Small intestine (tissue), 7 donors: ENCODE data around the gene TMEM263. TPM values are rescaled to one million over a fixed set of nuclear protein-coding genes. Genes with fewer than 3 reads are reported as not detected.
"Not testable (repeated sequence)": the region's sequence is repeated elsewhere in the genome, so short reads cannot be mapped to it uniquely, and the experiment has no call there.

ENCODE experiments used
- DNase-seq, 2 donors: peaks; one replicate each; pipeline versions ENCODE4 v3.0.0 to v3.0.0-alpha.2; 2013
- FAIRE-seq: peaks from 2 replicates; lab custom pipeline; 2012; peaks lifted over from hg19 to GRCh38; lab: Jason Lieb, UNC
- H3K27ac ChIP-seq, 3 donors: one replicate each; pipeline ENCODE4 v1.5.1; 2013; ENCODE audit warnings: low read length in 2 of 3, mild to moderate bottlenecking in 2 of 3, control low read depth in 1 of 3, inconsistent platforms in 1 of 3, low read depth in 1 of 3, moderate library complexity in 1 of 3
- H3K27me3 ChIP-seq, 3 donors: one replicate each; pipeline ENCODE4 v1.6.1; 2013; ENCODE audit warnings: low read length in 3 of 3, inconsistent platforms in 1 of 3; ENCODE audit not compliant: control insufficient read depth in 3 of 3, insufficient read depth in 3 of 3
- H3K36me3 ChIP-seq, 3 donors: one replicate each; pipeline ENCODE4 v1.6.1; 2013; ENCODE audit warnings: low read length in 3 of 3, inconsistent platforms in 1 of 3, low read depth in 1 of 3, mild to moderate bottlenecking in 1 of 3, moderate library complexity in 1 of 3; ENCODE audit not compliant: control insufficient read depth in 3 of 3, insufficient read depth in 2 of 3
- H3K4me1 ChIP-seq, 3 donors: one replicate each; pipeline ENCODE4 v1.6.1; 2013; ENCODE audit warnings: low read length in 2 of 3, inconsistent platforms in 1 of 3, low read depth in 1 of 3, mild to moderate bottlenecking in 1 of 3, moderate library complexity in 1 of 3; ENCODE audit not compliant: control insufficient read depth in 3 of 3, insufficient read depth in 2 of 3
- H3K4me3 ChIP-seq, 3 donors: one replicate each; pipeline ENCODE4 v1.5.1; 2013; ENCODE audit warnings: low read length in 3 of 3, control low read depth in 1 of 3, inconsistent platforms in 1 of 3, low read depth in 1 of 3, mild to moderate bottlenecking in 1 of 3, moderate library complexity in 1 of 3
- H3K9me3 ChIP-seq, 2 donors: one replicate each; pipeline ENCODE4 v1.6.1; 2013; ENCODE audit warnings: low read depth in 1 of 2, low read length in 1 of 2; ENCODE audit not compliant: control insufficient read depth in 2 of 2, insufficient read depth in 1 of 2
- WGBS, 3 donors: extraction: QIAGEN DNeasy Blood & Tissue Kit; methylation state at CpG; one replicate each; pipeline ENCODE4 v1.1.7; 2013; 5-methylcytosine and 5-hydroxymethylcytosine counted together
- polyA plus RNA-seq, 4 donors: library from polyadenylated mRNA; stranded (reverse) in 3 of 4; unstranded in 1 of 4; fragments of 200-250 nt in 3 of 4; fragments of 120-200 nt in 1 of 4; gene quantifications; one replicate each; pipeline versions ENCODE4 v1.2.1 to v1.2.3, GENCODE V29; 2013
- donor health status: healthy with polysubstance abuse.
- donor health status: control.
- donor health status: control.
- donor health status: Bipolar disorder and iron deficiency.
- donor health status: healthy.

The TMEM263 gene
- polyA plus RNA-seq, 4 donors = 12.7 to 41.0 (median 20.5) TPM

DNA sequence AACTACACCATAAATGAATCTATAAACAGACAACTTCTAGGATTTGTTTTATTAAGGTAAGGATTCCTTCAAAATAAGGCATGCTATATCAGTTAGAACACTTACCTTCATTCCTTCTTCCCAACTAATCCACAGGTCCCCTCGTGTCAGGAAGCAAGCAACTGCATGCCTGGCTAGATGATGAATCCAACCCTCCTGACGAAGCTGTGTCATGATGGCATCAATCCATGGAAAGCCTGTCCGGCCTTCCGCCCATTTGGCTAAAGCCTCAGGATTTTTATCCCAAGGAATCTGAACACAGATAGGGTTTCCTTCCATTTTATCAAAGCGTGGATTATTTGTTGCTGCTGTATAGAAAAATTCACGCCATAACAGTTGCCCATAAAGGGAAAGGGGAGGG is 43.7 kb downstream of the TMEM263 start:
- Histone ChIP-seq H3K36me3 (peaks cover 0 to 10% (median 6%) of the 10 kb centered on the region in 3 donors), H3K4me1 (no peaks in the 10 kb centered on the region), H3K4me3 (no peak overlapping the region), H3K9me3 (peaks cover 0 to 4% of the 10 kb centered on the region in 2 donors), H3K27me3 (no peaks in the 10 kb centered on the region), H3K27ac (no peak overlapping the region)
- FAIRE-seq (no peak), DNase-seq (no peak)
- 87 to 95% (median 91%) methylated on average over 6 of the region's 6 CpGs for WGBS, 3 donors

DNA sequence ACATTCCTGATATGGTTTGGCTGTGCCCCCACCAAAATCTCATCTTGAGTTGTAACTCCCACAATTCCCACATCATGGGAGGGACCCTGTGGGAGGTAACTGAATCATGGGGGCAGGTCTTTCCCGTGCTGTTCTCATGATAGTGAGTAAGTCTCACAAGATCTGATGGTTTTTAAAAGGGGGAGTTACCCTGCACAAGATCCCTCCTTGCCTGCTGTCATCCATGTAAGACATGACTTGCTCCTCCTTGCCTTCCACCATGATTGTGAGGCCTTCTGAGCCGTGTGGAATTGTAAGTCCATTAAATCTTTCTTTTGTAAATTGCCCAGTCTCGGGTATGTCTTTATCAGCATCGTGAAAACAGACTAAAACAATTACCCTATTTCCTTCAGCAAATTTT is 47.0 kb downstream of the TMEM263 start:
- H3K4me3 ChIP-seq, H3K4me1 ChIP-seq, DNase-seq, H3K27ac ChIP-seq, FAIRE-seq, H3K27me3 ChIP-seq, H3K9me3 ChIP-seq, H3K36me3 ChIP-seq: not testable (repeated sequence)
- 82 to 87% (median 87%) methylated on average over 4 of the region's 4 CpGs for WGBS, 3 donors

DNA sequence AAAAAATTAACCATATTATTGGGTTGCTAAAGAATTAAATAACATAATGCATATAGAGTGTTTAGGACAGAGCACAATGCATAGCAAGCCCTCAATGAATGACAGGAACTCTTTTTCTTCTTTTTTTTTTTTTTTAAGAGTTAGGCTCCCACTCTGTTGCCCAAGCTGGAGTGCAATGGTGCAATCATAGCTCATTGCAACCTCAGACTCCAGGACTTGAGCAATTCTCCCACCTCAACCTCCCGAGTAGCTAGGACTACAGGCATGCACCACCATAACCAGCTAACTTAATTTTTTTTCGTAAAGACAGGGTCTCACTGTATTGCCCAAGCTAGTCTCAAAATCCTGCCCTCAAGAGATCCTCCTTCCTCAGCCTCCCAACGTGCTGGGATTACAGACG is 51.7 kb downstream of the TMEM263 start:
- WGBS, 3 donors = 95 to 99% (median 95%) methylated on average over 4 of the region's 4 CpGs
- H3K9me3 ChIP-seq = peaks cover 0 to 4% of the 10 kb centered on the region in 2 donors
- FAIRE-seq = no peak

DNA sequence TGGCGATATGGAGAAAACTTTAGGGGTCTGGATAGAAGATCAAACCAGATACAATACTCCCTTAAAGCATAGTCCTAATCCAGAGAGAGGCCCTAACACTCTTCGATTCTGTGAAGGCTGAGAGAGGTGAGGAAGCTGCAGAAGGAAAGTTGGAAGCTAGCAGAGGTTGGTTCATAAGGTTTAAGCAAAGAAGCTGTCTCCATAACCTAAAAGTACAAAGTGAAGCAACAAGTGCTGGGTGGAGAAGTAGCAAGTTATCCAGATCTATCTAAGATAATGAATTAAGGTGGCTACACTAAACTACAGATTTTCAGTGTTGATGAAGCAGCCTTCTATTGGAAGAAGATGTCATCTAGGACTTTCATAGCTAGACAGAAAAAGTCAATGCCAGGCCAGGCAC is 55.8 kb downstream of the TMEM263 start:
- DNase-seq (no peak), FAIRE-seq (no peak)
- Histone ChIP-seq H3K27me3 (no peaks in the 10 kb centered on the region), H3K9me3 (no peaks in the 10 kb centered on the region), H3K4me1 (no peaks in the 10 kb centered on the region), H3K4me3 (no peak overlapping the region), H3K27ac (no peak overlapping the region), H3K36me3 (peaks cover 0 to 2% (median 0%) of the 10 kb centered on the region in 3 donors)
- WGBS, 3 donors = 92 to 97% (median 96%) methylated on average over 2 of the region's 2 CpGs

More for the DNA sequence above, 51.7 kb downstream of the TMEM263 start:
- Histone ChIP-seq H3K27ac (no peak overlapping the region), H3K4me3 (no peak overlapping the region), H3K36me3 (peaks cover 0 to 2% (median 0%) of the 10 kb centered on the region in 3 donors), H3K4me1 (no peaks in the 10 kb centered on the region), H3K27me3 (no peaks in the 10 kb centered on the region)
- DNase-seq = no peak

DNA sequence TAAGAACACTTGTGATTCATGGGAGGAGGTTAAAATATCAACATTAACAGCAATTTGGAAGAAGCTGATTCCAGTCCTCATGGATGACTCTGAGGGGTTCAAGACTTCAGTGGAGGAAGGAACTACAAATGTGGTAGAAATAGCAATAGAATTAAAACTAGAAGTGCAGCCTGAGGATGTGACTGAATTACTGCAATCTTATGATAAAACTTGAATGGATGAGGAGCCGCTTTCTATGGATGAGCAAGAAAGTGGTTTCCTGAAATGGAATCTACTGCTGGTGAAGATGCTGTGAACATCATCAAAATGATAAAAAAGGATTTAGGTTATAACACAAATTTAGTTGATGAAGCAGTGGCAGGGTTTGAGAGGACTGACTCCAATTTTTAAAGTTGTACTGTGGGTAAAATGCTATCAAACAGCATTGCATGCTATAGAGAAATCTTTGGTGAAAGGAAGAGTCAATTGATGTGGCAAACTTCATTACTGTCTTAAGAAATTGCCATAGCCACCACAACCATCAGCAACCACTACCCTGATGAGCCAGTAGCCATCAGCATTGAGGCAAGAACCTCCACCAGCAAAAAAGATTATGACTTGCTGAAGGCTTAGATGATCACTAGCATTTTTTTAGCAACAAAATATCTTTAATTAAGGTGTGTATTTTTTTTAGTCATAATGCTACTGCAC is 57.2 kb downstream of the TMEM263 start:
- FAIRE-seq (no peak), DNase-seq (no peak)
- no peaks in the 10 kb centered on the region for H3K4me1 ChIP-seq
- H3K9me3 ChIP-seq = no peaks in the 10 kb centered on the region
- no peaks in the 10 kb centered on the region for H3K27me3 ChIP-seq
- no peak overlapping the region for H3K27ac ChIP-seq
- 95 to 100% (median 96%) methylated on average over 1 of the region's 1 CpG for WGBS, 3 donors
- H3K4me3 ChIP-seq = no peak overlapping the region
- H3K36me3 ChIP-seq = peaks cover 0 to 6% (median 4%) of the 10 kb centered on the region in 3 donors

DNA sequence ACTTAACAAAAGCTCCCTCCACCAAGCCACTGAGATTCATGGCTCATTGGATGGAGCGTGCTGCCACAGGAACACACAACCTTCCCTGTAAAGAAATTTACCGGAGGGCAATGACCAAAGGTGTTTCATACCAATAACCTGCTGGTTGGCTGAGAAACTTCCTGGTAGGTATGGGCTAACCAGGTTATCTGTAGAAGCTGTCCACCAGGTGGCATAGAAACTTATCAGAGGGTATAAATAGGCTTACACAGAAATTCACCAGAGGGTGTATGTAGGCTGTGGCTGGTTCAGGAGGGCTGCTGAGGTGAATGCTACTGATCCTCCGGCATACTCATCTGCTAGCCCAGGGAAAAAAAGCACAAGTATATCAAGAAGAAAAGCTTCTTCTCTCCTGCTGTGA is 58.3 kb downstream of the TMEM263 start:
- 13 to 63% (median 38%) methylated on average over 3 of the region's 3 CpGs for WGBS, 3 donors

DNA sequence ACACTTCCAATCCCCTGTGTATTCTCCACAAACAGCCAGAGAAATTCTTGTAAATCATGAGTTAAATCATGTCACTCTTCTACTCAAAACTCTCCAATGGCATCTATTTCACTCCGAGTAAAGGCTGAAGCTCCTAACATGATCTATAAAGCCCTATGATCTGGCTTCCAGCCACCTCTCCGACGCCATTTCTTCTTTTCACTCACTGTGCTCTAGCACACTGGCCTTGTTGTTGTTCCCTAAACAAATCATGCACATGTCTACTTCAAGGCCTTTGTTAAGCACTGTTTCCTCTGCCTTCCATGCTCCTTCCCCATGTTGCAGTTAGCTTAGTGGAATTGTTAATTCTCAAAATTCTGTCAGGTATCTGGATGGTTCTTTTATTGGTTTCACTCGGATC is 61.3 kb downstream of the TMEM263 start:
- Histone ChIP-seq H3K27ac (no peak overlapping the region), H3K4me1 (no peaks in the 10 kb centered on the region), H3K27me3 (no peaks in the 10 kb centered on the region), H3K36me3 (peaks cover 0 to 6% (median 6%) of the 10 kb centered on the region in 3 donors), H3K9me3 (no peaks in the 10 kb centered on the region), H3K4me3 (no peak overlapping the region)
- FAIRE-seq (no peak), DNase-seq (no peak)
- whole genome bisulfite sequencing, 3 donors = 88 to 97% (median 97%) methylated on average over 4 of the region's 4 CpGs

More for the DNA sequence above, 58.3 kb downstream of the TMEM263 start:
- Histone ChIP-seq H3K27me3 (no peaks in the 10 kb centered on the region), H3K4me3 (no peak overlapping the region), H3K36me3 (peaks cover 0 to 6% (median 4%) of the 10 kb centered on the region in 3 donors), H3K27ac (no peak overlapping the region), H3K4me1 (no peaks in the 10 kb centered on the region), H3K9me3 (no peaks in the 10 kb centered on the region)
- FAIRE-seq (no peak), DNase-seq (peak; percentile 64 to 94)

DNA sequence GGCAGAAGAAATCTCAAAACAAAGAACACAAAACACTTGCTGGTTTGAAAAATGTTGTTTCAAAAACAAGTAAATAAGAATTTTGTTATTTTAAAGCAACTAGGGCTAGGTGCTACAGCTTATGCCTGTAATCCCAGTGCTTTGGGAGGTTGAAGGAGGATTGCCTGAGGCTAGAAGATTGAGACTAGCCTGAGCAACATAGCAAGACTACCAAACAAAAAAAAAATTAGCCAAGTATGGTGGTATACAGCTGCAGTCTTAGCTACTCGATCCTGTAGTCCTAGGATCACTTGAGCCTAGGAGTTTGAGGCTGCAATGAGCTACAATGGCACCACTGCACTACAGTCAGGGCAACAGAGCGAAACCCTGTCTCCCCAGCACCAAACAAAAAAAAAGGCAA is 63.8 kb downstream of the TMEM263 start:
- Histone ChIP-seq H3K27ac (no peak overlapping the region), H3K9me3 (no peaks in the 10 kb centered on the region), H3K4me1 (no peaks in the 10 kb centered on the region), H3K27me3 (no peaks in the 10 kb centered on the region), H3K4me3 (no peak overlapping the region), H3K36me3 (peaks cover 0 to 6% (median 6%) of the 10 kb centered on the region in 3 donors)
- WGBS, 3 donors = 91 to 98% (median 94%) methylated on average over 2 of the region's 2 CpGs
- DNase-seq (no peak), FAIRE-seq (no peak)
